ENCODE results near the gene KIAA0232. TPM values are rescaled to one million over a fixed set of nuclear protein-coding genes. Genes with fewer than 3 reads are reported as not detected.
"Not testable (repeated sequence)": the region's sequence is repeated elsewhere in the genome, so short reads cannot be mapped to it uniquely, and the experiment has no call there.

The KIAA0232 gene
- total and polyA plus RNA-seq, 12 donors, result 7.3 to 45.2 (median 27.4) TPM

GRCh38 chr4:6794189-6794588, 11.7 kb downstream of the KIAA0232 start:
- TF ChIP-seq POLR2A (IDR thresholded peaks at IDR 0.05), result no peak
- TF ChIP-seq, protein P1, sequence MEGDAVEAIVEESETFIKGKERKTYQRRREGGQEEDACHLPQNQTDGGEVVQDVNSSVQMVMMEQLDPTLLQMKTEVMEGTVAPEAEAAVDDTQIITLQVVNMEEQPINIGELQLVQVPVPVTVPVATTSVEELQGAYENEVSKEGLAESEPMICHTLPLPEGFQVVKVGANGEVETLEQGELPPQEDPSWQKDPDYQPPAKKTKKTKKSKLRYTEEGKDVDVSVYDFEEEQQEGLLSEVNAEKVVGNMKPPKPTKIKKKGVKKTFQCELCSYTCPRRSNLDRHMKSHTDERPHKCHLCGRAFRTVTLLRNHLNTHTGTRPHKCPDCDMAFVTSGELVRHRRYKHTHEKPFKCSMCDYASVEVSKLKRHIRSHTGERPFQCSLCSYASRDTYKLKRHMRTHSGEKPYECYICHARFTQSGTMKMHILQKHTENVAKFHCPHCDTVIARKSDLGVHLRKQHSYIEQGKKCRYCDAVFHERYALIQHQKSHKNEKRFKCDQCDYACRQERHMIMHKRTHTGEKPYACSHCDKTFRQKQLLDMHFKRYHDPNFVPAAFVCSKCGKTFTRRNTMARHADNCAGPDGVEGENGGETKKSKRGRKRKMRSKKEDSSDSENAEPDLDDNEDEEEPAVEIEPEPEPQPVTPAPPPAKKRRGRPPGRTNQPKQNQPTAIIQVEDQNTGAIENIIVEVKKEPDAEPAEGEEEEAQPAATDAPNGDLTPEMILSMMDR (IDR thresholded peaks at IDR 0.05), result no peak
- Histone ChIP-seq H3K27ac (no peak overlapping the region), H3K27me3 (no peaks in the 10 kb centered on the region), H3K4me1 (replicated peaks in 1 of 2) (peaks cover 0 to 14% of the 10 kb centered on the region in 2 donors), H3K4me3 (no peak overlapping the region), H3K9me3 (replicated peaks in 1 of 3) (no peaks in the 10 kb centered on the region), H3K36me3 (replicated peaks in 1 of 2) (no peaks in the 10 kb centered on the region)
- intact Hi-C loops (cut with DNase I), result no loop called here
- DNase-seq, result no peak
- 80 to 94% (median 91%) methylated on average over 4 of the region's 4 CpGs for WGBS, 4 donors

- Histone ChIP-seq H3K4me3 (no peak overlapping the region), H3K27ac (no peak overlapping the region), H3K4me1 (replicated peaks in 1 of 2) (peaks cover 0 to 18% of the 10 kb centered on the region in 2 donors), H3K36me3 (replicated peaks in 1 of 2) (no peaks in the 10 kb centered on the region), H3K27me3 (no peaks in the 10 kb centered on the region), H3K9me3 (replicated peaks in 1 of 3) (no peaks in the 10 kb centered on the region)
- 95 to 97% (median 96%) methylated on average over 8 of the region's 8 CpGs for WGBS, 4 donors
- intact Hi-C loops (cut with DNase I), result no loop called here
- no peak for DNase-seq
- TF ChIP-seq, protein P1 (IDR thresholded peaks at IDR 0.05), result no peak
- TF ChIP-seq POLR2A (IDR thresholded peaks at IDR 0.05), result no peak
Measured at GRCh38 chr4:6795821-6796220, 13.3 kb downstream of the KIAA0232 start.

- H3K27ac ChIP-seq; DNase-seq; intact Hi-C loops (cut with DNase I); H3K36me3 ChIP-seq (replicated peaks in 1 of 2); H3K9me3 ChIP-seq (replicated peaks in 1 of 3); H3K4me3 ChIP-seq; H3K27me3 ChIP-seq: not testable (repeated sequence)
- 87 to 98% (median 97%) methylated on average over 4 of the region's 4 CpGs for WGBS, 4 donors
- peaks cover 0 to 22% of the 10 kb centered on the region in 2 donors for H3K4me1 ChIP-seq (replicated peaks in 1 of 2)
Measured at GRCh38 chr4:6797368-6797767, 14.8 kb downstream of the KIAA0232 start.

- WGBS, 4 donors, result 82 to 92% (median 84%) methylated on average over 3 of the region's 3 CpGs
- no peak for DNase-seq
- Histone ChIP-seq H3K27me3 (no peaks in the 10 kb centered on the region), H3K27ac (no peak overlapping the region), H3K36me3 (replicated peaks in 1 of 2) (no peaks in the 10 kb centered on the region), H3K9me3 (replicated peaks in 1 of 3) (no peaks in the 10 kb centered on the region), H3K4me1 (replicated peaks in 1 of 2) (peaks cover 0 to 19% of the 10 kb centered on the region in 2 donors), H3K4me3 (no peak overlapping the region)
- intact Hi-C loops (cut with DNase I), result no loop called here
- no peak for TF ChIP-seq POLR2A (IDR thresholded peaks at IDR 0.05)
- TF ChIP-seq, protein P1 (IDR thresholded peaks at IDR 0.05), result no peak
Measured at GRCh38 chr4:6799091-6799490, 16.6 kb downstream of the KIAA0232 start.

DNA sequence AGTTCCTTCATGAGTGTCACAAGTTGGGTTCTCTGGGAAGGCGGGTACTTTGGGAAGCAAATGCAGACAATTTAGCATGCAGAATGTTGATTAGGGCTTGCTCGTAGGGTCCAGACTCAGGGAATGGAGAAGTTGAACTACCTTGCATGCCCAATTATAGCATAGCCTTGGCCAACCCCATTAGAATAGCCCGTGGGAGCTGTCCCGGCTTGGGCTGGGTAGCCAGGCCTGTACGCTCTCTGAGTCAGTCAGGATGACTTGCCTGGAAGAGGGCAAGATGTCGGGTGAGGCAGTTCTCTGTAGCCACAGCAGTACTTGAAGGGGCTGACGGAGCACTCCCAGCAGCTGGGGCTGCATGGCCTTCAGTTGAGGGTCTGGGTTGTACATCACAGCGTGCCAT, 19.5 kb downstream of the KIAA0232 start:
- H3K4me1 ChIP-seq (replicated peaks in 1 of 2), result peaks cover 5 to 33% of the 10 kb centered on the region in 2 donors
- intact Hi-C loops (cut with DNase I), result no loop called here
- TF ChIP-seq, protein P1 (IDR thresholded peaks at IDR 0.05), result no peak
- no peak for TF ChIP-seq POLR2A (IDR thresholded peaks at IDR 0.05)
- no peaks in the 10 kb centered on the region for H3K27me3 ChIP-seq
- no peaks in the 10 kb centered on the region for H3K36me3 ChIP-seq (replicated peaks in 1 of 2)
- 79 to 89% (median 87%) methylated on average over 6 to 8 of the region's 8 CpGs for WGBS, 4 donors
- H3K27ac ChIP-seq, result no peak overlapping the region
- DNase-seq, result no peak
- H3K4me3 ChIP-seq, result no peak overlapping the region
- no peaks in the 10 kb centered on the region for H3K9me3 ChIP-seq (replicated peaks in 1 of 3)
